HG03457 (cell line): ENCODE measurements around the gene ZSWIM8.

Experiments used
- ATAC-seq: cut with Tn5 transposase; IDR thresholded peaks from one replicate; pipeline ENCODE4 v1.9.1; 2021; ENCODE audit warnings: moderate number of reproducible peaks; ENCODE audit not compliant: unreplicated experiment

Gene ZSWIM8

DNA sequence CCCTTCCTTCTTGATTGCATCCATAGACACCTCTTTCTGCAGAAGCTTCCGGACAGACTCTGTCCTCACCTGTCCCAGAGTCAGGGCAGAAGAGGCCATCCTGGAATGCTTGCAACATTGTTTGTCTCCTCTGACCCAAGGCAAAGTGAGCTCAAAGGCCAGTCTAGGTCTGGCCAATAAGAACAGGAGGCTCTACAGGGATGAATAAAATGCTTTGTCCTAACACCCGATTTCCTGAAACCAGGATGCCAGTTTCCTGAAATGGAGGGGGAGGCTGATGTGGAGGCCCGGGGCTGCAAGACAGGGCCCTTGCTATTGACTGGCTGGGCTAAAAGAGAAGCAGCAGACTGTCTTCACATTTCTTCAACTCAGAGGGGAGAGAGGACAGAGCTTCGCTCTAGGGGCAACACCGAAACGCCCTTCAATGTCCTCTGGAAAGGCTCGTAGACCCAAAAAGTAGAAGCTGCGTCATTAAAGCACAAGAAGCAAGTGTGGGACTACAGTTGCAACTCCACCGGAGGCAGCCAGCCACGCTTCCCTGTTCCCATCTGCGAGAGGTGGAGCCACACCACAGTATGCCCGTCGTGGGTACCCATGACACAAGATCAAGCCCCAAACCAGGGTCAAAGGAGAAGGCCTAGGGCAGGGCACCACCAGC is 55.1 kb downstream of the ZSWIM8 start:
- no peak for ATAC-seq

DNA sequence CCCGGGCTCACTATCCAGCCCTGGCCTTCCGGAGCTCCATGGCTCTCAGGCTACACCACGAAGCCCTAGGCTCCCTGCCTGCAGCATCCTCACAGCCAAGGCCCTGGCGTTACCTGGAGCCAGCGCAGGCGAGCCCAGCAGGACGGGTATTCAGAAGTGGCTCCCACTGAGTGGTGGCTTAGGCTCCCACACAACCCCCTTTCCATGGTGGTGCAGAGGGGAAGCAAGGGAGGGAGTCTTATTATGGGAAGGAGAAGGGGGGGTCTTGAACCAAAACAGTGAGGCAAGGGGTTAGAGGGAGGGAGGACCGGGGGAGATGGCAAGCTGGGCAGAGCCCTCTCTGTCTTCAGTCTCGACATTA is 55.6 kb downstream of the ZSWIM8 start:
- no peak for ATAC-seq

DNA sequence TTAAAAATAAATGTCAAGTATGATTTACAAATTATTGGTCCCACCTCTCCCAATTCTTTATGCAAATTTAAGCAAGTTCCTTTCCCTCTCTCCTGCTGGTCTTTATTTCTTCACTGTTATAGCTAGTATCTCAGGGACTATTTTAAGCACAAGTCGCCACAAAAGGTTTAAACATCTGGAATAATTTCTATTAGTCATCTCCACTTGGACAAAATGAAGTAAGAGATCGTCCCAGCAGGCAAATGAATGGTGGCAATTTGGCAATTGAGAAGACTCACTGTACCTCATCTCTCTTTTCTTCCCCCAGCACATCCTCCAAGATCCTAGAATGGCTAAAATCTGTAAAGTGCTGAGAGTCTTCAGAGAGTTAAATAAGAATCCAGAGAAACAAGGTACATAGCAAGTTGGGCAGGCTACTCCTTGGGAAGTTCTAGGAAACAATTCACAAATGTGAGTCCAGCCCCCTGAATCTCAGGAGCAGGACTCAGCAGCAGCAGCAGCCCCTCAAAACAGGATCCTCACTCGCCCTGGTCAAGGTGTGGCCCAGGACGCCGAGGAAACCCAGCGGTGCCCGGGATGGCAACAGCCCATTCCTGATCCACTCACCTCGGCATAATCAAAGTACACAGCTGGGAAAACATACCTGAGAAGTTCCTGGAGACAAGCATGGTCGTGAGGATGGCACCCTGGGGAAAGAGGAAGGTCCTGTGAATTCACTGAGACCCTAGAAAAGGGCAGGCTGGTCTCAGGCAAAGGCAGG is 56.3 kb downstream of the ZSWIM8 start:
- ATAC-seq = no peak

DNA sequence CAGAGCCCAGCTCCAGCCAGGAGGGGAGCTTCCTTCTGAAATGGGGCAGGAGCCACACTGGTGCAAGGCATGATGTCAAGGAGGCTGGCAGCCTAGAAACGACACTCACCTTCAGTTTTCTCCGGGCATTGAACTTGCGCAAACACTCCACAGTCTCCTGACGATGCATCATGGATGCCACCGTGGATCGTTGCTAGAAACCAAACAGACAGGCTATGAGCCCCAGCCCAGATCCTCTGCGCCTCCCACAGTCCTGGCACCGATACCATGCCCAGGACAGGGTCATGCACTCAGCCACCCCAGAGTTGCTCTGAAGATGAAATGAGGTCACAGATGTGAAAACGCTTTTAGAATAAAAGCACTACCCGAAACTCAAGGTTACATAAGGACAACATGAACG is 56.9 kb downstream of the ZSWIM8 start:
- ATAC-seq = no peak

DNA sequence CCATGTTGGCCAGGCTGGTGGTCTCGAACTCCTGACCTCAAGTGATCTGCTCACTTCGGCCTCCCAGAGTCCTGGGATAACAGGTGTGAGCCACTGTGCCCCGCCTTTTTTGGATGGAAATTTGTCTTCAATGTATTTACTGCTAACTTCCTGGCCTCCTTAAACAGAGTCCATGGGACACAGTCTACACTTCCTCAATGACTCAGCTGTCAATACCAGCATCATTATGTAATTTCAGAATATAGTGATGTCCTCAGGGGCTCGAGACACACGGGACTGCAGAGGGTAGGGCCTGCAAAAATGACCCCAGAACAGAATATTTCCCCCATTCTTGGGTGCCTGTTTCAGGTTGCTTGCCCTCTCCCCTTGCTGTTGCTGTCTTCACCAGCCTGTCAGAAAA is 57.9 kb downstream of the ZSWIM8 start:
- ATAC-seq = no peak

DNA sequence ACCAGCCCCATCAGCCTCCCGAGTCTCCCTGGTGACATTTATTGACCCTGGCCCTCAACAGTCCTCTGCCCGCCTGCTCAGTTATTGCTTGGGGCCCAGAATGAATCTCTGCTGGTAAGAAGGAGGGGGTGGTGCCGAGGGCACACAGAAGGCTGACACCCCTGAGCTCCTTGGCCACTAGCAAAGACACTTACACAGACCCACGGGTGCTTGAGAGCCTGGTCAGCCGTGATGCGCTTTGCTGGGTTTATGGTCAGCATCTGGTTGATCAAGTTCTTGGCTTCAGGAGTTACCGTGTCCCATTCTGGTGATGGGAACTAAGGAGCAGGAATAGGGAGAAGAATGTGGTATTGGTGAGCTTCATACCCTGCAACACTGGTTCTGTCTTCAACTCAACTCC is 61.6 kb downstream of the ZSWIM8 start:
- no peak for ATAC-seq

DNA sequence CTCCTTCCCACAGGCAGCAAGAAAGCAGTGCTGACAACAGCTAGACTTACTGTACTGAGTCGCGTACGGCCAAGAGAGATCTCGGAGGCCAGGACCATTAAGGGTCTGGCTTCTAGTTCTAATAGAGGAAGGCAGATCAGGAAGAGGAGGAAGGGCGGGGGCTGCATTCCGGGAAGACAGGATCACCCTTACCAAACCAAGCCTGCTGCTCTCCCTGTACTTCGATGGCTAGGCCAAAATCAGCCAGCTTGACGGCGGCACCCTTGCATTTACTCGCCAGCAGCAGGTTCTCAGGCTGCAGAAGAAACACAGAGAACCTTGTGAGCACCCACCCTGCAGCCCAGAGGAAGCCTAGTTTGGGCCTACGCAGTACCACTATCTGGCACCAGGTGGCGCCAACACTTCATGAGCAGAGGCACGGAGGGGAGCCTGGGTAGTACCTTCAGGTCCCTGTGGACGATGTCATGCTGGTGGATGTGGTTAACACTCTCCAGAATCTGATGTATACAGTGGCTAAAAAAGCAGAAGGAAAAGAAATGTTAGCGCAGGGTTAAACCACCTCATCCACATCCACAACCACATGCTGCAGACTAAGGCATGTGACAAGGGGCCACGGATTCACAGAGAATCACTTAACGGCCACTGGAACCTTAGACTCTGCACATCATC is 63.5 kb downstream of the ZSWIM8 start:
- ATAC-seq = peak; percentile 94

DNA sequence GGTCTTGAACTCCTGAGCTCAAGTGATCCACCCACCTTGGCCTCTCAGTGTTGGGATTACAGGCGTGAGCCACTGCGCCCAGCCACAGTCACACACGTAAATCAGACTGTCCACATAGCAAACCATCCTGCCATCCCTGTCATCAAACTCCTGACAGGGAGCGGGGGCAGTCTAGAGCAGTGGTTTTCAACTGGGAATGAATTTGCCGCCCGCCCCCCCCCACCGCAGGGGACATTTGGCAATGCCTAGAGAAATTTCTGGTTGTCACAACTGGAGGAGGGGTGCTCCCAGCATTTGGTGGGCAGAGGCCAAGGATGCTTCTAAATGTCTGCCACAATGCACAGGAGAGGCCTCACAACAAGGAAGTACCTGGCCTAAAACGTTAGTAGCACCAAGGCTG is 64.8 kb downstream of the ZSWIM8 start:
- no peak for ATAC-seq

DNA sequence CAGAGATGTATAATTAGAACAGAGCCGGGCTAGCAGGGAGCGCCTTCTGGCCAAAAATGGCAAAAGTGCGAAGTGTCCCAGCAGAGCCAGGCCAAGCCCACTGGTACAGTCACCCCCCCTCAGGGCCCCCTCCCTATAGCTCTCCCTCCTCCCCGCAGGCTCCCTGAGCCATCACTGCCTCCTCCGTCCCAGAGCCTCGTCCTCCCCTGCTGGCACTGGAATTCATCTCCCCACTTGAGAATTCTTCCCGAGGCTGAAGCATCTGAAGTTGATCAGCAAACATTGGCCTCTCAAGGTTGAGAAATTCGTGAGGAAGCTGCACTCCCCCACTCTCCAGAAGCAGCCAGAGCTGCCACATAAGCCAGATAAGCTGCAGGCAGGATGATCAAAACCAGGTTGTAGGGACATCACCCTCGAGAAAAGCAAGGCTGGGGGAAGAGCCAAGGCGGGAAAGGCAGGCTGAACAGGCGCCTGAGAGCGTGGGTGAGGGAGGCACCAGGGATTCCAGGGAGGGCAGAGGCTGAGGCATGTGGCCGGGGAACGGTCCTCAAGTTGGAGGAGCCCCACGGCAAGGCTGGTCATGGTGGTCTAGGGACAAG is 65.6 kb downstream of the ZSWIM8 start:
- no peak for ATAC-seq
